HEK293 (cell line): Measurements from ENCODE around the gene ZNF507.

Experiments used
- CTCF ChIA-PET: fragments of 350-600 bp; formaldehyde crosslinking; extraction: SDS; loops from one replicate; lab custom pipeline; 2021; ENCODE audit warnings: antibody characterized with exemption; lab: Yijun Ruan, JAX
- POLR2A ChIA-PET: fragments of 300-600 bp; formaldehyde crosslinking; extraction: SDS; loops from one replicate; lab custom pipeline; 2020; ENCODE audit warnings: antibody characterized with exemption, inconsistent platforms; lab: Yijun Ruan, JAX
- H3K27ac ChIP-seq: fragments of 200-500 bp; sonication (Bioruptor generic); 2 replicates; pipeline ENCODE4 v1.5.1; 2014; ENCODE audit warnings: low read depth, low read length, control low read depth, inconsistent platforms; ENCODE audit errors: extremely low read depth
- H3K36me3 ChIP-seq, 2 experiments: fragments of 200-500 bp in 1 of 2; sonication (Bioruptor generic) in 1 of 2; 1 replicate in 1 of 2; 2 replicates in 1 of 2; pipeline ENCODE4 v1.5.1; 2014 to 2017; ENCODE audit warnings: inconsistent platforms in 2 of 2, low read length in 2 of 2; ENCODE audit not compliant: control insufficient read depth in 2 of 2, insufficient read depth in 1 of 2
- H3K4me1 ChIP-seq: fragments of 200-500 bp; sonication (Bioruptor generic); 2 replicates; pipeline ENCODE4 v1.5.1; 2014; ENCODE audit warnings: mild to moderate bottlenecking, low read length, inconsistent platforms; ENCODE audit not compliant: control insufficient read depth, insufficient read depth
- H3K4me3 ChIP-seq: 2 replicates; pipeline ENCODE4 v1.5.1; 2011; ENCODE audit warnings: low read depth, mild to moderate bottlenecking, control low read depth, low read length, moderate library complexity
- H3K9me3 ChIP-seq: fragments of 200-500 bp; sonication (Bioruptor generic); 2 replicates; pipeline ENCODE4 v1.5.1; 2014; ENCODE audit warnings: low read depth, low read length, inconsistent platforms; ENCODE audit not compliant: control insufficient read depth, insufficient read depth
- BCL11A ChIP-seq: fragments of 450-650 bp; formaldehyde crosslinking; IDR thresholded peaks from 2 replicates; pipeline ENCODE4 v1.5.1; 2016; ENCODE audit warnings: low read depth, missing biosample characterization, missing genetic modification characterization
- GLIS2 ChIP-seq: fragments of 450-650 bp; formaldehyde crosslinking; IDR thresholded peaks from 2 replicates; pipeline ENCODE4 v1.5.1; 2016; ENCODE audit warnings: missing biosample characterization, missing genetic modification characterization
- HIC1 ChIP-seq: fragments of 450-650 bp; formaldehyde crosslinking; IDR thresholded peaks from 2 replicates; pipeline ENCODE4 v1.5.1; 2016; ENCODE audit warnings: missing biosample characterization, missing genetic modification characterization
- MYNN ChIP-seq: fragments of 450-650 bp; formaldehyde crosslinking; IDR thresholded peaks from 2 replicates; pipeline ENCODE4 v1.5.1; 2016; ENCODE audit warnings: missing biosample characterization, missing genetic modification characterization, borderline replicate concordance
- TRIM28 ChIP-seq: IDR thresholded peaks from 2 replicates; pipeline ENCODE4 v1.6.1; 2011; ENCODE audit warnings: low read length, control low read depth, borderline replicate concordance
- ZEB2 ChIP-seq: fragments of 450-650 bp; formaldehyde crosslinking; IDR thresholded peaks from 2 replicates; pipeline ENCODE4 v1.5.1; 2016; ENCODE audit warnings: missing biosample characterization, missing genetic modification characterization
- ZIC2 ChIP-seq: fragments of 450-650 bp; formaldehyde crosslinking; IDR thresholded peaks from 2 replicates; pipeline ENCODE4 v1.5.1; 2016; ENCODE audit warnings: missing biosample characterization, missing genetic modification characterization
- ZNF10 ChIP-seq: fragments of 450-650 bp; formaldehyde crosslinking; IDR thresholded peaks from 2 replicates; pipeline ENCODE4 v1.5.1; 2017; ENCODE audit warnings: missing biosample characterization, missing genetic modification characterization
- ZNF169 ChIP-seq: fragments of 450-650 bp; formaldehyde crosslinking; IDR thresholded peaks from 2 replicates; pipeline ENCODE4 v1.5.1; 2016; ENCODE audit warnings: missing biosample characterization, missing genetic modification characterization
- ZNF175 ChIP-seq: fragments of 450-650 bp; formaldehyde crosslinking; IDR thresholded peaks from 2 replicates; pipeline ENCODE4 v1.5.1; 2016; ENCODE audit warnings: missing biosample characterization, missing genetic modification characterization
- ZNF280C ChIP-seq: fragments of 450-650 bp; formaldehyde crosslinking; IDR thresholded peaks from 2 replicates; pipeline ENCODE4 v1.5.1; 2016; ENCODE audit warnings: missing biosample characterization, missing genetic modification characterization
- ZNF335 ChIP-seq: fragments of 450-650 bp; formaldehyde crosslinking; conservative IDR thresholded peaks from 2 replicates; pipeline ENCODE4 v1.5.1; 2016; ENCODE audit warnings: missing biosample characterization, missing genetic modification characterization
- ZNF350 ChIP-seq: fragments of 450-650 bp; formaldehyde crosslinking; IDR thresholded peaks from 2 replicates; pipeline ENCODE4 v1.5.0; 2017; ENCODE audit warnings: missing biosample characterization, mild to moderate bottlenecking, missing genetic modification characterization
- ZNF433 ChIP-seq: fragments of 450-650 bp; formaldehyde crosslinking; IDR thresholded peaks from 2 replicates; pipeline ENCODE4 v1.5.1; 2016; ENCODE audit warnings: missing biosample characterization, missing genetic modification characterization, low read depth
- ZNF623 ChIP-seq: fragments of 450-650 bp; formaldehyde crosslinking; IDR thresholded peaks from 2 replicates; pipeline ENCODE4 v1.5.1; 2016; ENCODE audit warnings: missing biosample characterization, missing genetic modification characterization
- ZSCAN16 ChIP-seq: fragments of 450-650 bp; formaldehyde crosslinking; IDR thresholded peaks from 2 replicates; pipeline ENCODE4 v1.5.1; 2016; ENCODE audit warnings: missing biosample characterization, missing genetic modification characterization
- TF ChIP-seq, protein P1 (sequence below): fragments of 450-650 bp; formaldehyde crosslinking; IDR thresholded peaks from 2 replicates; pipeline ENCODE4 v1.5.1; 2016; ENCODE audit warnings: missing biosample characterization, missing genetic modification characterization
- TF ChIP-seq, protein P2 (sequence below): fragments of 450-650 bp; formaldehyde crosslinking; IDR thresholded peaks from 2 replicates; pipeline ENCODE4 v1.5.1; 2017; ENCODE audit warnings: missing biosample characterization, missing genetic modification characterization
- TF ChIP-seq, protein P3 (sequence below): sonication (generic); formaldehyde crosslinking; IDR thresholded peaks from 2 replicates; pipeline ENCODE4 v1.8.1; 2022; ENCODE audit warnings: mild to moderate bottlenecking, moderate library complexity, missing genetic modification reagents

The ZNF507 gene

GRCh38 chr19:32427536-32427935 lies 82.1 kb downstream of the ZNF507 start (continued):
- TF ChIP-seq, protein P1, sequence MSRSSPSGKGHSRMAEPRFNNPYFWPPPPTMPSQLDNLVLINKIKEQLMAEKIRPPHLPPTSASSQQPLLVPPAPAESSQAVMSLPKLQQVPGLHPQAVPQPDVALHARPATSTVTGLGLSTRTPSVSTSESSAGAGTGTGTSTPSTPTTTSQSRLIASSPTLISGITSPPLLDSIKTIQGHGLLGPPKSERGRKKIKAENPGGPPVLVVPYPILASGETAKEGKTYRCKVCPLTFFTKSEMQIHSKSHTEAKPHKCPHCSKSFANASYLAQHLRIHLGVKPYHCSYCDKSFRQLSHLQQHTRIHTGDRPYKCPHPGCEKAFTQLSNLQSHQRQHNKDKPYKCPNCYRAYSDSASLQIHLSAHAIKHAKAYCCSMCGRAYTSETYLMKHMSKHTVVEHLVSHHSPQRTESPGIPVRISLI (tag by site-specific recombination): no peak
- TF ChIP-seq MYNN (tag by site-specific recombination) (no peak), ZNF169 (tag by site-specific recombination) (no peak), ZNF623 (tag by site-specific recombination) (no peak), ZEB2 (tag by site-specific recombination) (no peak), ZNF175 (tag by site-specific recombination) (no peak), ZNF10 (tag by site-specific recombination) (no peak), ZIC2 (tag by site-specific recombination) (no peak)
- TF ChIP-seq, protein P2, sequence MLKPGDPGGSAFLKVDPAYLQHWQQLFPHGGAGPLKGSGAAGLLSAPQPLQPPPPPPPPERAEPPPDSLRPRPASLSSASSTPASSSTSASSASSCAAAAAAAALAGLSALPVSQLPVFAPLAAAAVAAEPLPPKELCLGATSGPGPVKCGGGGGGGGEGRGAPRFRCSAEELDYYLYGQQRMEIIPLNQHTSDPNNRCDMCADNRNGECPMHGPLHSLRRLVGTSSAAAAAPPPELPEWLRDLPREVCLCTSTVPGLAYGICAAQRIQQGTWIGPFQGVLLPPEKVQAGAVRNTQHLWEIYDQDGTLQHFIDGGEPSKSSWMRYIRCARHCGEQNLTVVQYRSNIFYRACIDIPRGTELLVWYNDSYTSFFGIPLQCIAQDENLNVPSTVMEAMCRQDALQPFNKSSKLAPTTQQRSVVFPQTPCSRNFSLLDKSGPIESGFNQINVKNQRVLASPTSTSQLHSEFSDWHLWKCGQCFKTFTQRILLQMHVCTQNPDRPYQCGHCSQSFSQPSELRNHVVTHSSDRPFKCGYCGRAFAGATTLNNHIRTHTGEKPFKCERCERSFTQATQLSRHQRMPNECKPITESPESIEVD: no peak

- Histone ChIP-seq H3K9me3 (no peaks in the 10 kb centered on the region; the same call in 1 of the 2 replicates), H3K27ac (no peak overlapping the region), H3K4me1 (no peaks in the 10 kb centered on the region), H3K36me3 (peaks cover 39 to 71% of the 10 kb centered on the region in 2 experiments), H3K4me3 (no peak overlapping the region)
- TF ChIP-seq ZNF280C (tag by site-specific recombination) (no peak), ZNF433 (no peak), TRIM28 (no peak), ZNF350 (tag by site-specific recombination) (no peak), ZSCAN16 (no peak), GLIS2 (no peak), BCL11A (tag by site-specific recombination) (no peak), HIC1 (no peak), ZNF335 (tag by site-specific recombination) (no peak)
- TF ChIP-seq, protein P3, sequence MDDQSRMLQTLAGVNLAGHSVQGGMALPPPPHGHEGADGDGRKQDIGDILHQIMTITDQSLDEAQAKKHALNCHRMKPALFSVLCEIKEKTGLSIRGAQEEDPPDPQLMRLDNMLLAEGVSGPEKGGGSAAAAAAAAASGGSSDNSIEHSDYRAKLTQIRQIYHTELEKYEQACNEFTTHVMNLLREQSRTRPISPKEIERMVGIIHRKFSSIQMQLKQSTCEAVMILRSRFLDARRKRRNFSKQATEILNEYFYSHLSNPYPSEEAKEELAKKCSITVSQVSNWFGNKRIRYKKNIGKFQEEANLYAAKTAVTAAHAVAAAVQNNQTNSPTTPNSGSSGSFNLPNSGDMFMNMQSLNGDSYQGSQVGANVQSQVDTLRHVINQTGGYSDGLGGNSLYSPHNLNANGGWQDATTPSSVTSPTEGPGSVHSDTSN (CRISPR knock-in tag): no peak
- ChIA-PET CTCF (interaction anchor here (0.5 kb wide), 1 partner anchor 17 kb away, joined by 3 read pairs; no protein-coding TSS in a partner anchor), POLR2A (interaction anchor here (2.1 kb wide), 1 partner anchor 31 kb away, joined by 7 read pairs; the partner anchor contains the start of gene DPY19L3)
Measured at GRCh38 chr19:32436692-32437091, 91.3 kb downstream of the ZNF507 start.
